DMS53 (cell line): ENCODE data around the gene KMT2C.
A peak's percentile ranks its signal among the peaks of the same experiment; 100 is the strongest.
"Not testable (repeated sequence)": the region's sequence is repeated elsewhere in the genome, so short reads cannot be mapped to it uniquely, and the experiment has no call there.

Experiments used
- DNase-seq: peaks from one replicate; lab custom pipeline; 2025; lab: John Stamatoyannopoulos, UW

KMT2C gene

DNA sequence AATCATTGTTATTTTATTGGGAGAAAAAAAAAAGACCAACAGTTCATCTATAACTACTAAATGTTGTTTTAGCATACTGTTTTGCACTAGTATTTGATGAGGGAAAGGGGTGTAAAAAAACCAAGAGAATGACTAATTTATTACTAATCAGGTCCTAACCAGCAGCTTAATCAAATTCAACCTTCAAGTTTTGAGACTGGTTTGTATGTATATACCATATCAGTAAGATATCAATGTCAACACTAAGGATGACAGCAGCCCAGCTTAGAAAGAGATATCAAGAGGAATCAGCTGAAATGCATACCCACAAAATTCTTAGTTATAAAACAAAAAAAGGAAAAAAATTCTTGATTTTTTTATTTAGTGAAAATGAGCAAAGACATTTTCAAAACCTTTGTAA, 122.6 kb downstream of the KMT2C start:
- no peak for DNase-seq

DNA sequence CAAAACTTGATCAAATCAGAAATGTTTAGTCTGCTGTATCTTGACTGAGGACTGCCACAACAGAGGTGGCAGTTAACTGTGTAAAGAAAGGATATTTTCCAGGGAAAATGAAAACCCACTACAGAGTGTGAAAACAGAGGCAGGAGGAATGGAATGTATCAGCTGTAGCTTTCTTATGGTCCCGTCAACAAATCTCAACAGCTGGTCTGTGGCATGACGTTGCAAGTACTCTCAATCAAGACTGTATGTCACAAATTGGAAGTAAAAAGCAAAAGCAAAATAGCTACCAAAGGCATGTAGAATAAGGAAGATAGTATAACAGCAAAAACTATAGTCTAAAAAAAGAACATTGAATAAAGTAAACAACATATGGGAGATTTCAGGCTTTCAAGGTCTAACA, 123.5 kb downstream of the KMT2C start:
- DNase-seq: no peak

DNA sequence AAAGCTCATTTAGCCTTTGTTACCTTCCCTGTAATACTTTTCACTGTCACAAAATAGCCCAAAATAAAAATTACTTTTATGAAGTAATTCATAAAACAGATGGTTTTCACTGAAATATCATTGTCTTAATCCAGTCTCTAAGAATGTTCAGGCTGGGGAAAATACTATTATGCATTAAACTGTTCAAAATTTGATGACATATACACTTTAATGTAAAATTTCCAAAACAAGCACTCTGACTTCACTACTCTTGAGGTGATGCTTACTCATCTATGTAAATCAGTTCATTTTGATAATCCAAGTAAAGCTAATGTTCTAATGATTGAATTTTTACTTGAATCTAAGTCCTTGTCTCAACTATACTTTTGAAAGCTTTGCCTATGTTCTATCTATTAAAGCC, 127.9 kb downstream of the KMT2C start:
- no peak for DNase-seq

DNA sequence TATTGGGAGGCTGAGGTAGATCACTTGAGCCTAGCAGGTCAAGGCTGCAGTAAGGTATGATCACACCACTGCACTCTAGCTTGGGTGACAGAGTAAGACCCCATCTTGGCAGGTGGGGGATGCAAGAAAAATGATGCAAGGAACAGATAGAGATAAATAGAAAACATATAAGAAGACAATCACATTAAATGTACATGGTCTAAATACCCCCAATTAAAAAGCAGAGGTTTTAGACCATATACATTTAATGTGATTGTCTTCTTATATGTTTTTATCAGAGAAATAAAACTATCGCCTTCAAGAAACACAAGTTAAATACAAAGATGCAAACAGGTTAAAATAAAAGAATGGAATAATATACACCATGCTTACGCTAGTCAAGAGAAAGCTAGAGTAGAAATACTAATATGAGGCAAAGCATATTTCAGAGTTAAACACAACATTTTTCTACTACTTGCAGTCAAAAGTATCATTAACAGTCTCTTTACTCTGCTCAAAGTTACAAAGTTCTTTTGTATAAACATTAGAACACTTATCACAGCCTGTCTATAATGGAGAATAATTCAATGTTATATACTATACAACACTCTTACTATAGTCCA, 136.2 kb downstream of the KMT2C start:
- DNase-seq: not testable (repeated sequence)

DNA sequence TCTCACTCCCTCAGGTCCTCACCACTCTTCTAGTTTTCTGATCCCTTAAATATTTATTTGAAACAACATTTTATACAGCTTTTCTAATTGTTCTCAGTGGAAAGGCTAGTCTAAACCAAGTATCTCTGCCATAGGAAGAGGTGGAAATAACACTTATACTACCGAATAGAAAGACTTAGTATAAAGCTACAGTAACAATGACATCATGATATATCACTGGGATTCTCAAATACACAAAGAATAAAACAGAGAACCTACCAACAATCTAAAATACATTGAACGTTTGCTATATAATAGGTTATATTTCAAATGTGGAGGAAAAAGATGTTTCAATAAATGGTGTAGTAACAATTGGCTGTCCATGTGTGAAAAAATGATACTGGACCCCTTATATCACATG, 142.9 kb downstream of the KMT2C start:
- DNase-seq: no peak

DNA sequence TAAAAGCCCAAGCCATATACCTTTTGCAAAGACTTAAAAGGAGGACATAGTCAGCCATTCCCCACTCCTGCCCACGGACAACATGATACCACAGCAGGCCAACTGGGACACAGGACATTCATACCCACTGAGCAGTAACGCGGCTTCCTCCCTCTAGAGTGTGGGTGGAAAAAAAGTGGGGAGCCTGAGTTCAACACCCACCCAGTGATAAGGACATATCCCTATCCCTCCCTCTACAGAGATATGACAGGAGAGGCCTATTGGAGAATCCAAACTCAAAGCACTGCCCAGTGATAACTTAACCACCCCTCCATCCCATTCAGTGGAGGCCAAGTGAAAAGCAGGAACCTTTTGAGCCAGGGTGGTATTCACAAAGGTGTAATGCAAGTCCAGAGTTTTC, 148.8 kb downstream of the KMT2C start:
- not testable (repeated sequence) for DNase-seq

DNA sequence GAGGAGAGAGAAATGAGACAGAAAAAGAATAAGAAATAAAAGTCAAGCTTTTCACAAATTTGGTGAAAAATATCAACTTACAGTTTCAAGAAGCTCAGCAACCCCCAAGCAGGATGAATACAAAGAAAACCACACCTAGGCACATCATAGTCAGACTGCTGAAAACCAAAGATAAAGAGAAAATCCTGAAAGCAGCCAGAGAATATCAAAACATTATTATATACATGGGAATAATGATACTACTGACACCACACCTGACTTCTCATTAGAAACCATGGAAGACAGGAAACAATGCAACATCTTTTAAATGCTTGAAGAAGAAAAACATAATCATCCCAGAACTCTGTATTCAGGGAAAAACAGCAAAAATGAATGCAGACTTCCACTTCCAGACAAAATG, 149.6 kb downstream of the KMT2C start:
- not testable (repeated sequence) for DNase-seq

DNA sequence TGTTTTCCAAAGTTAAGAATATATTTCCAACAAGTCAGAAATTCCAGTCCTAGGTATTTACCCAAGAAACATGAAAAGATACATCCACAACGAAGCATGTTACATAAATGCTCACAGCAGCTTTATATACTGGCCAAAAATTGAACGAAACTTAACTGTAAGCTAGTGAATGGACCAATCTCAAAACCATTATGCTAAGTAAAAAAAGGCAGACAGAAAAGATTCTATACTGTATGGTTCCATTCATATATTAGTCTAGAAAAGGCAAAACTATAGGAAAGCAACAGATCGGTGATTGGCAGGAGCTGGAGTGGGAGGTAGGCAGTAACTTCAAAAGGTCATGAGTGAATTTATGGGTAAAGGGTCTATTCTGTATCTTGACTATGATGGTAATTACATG, 150.8 kb downstream of the KMT2C start:
- DNase-seq: not testable (repeated sequence)

DNA sequence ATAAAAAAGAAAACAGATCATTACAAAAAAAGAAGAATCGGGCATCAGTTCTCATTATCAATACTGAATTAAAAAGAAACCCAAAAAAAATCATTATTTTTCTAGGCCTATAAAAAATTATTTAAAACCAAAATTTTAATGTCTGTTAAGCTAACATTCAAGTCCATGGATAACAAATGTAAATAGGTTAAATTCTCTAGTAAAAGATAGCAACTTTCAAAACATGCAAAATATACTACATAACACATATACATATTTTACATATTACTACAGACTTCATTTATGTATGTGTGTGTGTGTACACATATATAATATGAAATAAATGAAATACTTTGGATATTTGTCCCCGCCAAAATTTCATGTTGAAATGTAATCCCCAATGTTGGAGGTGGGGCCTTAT, 158.1 kb downstream of the KMT2C start:
- DNase-seq: not testable (repeated sequence)

DNA sequence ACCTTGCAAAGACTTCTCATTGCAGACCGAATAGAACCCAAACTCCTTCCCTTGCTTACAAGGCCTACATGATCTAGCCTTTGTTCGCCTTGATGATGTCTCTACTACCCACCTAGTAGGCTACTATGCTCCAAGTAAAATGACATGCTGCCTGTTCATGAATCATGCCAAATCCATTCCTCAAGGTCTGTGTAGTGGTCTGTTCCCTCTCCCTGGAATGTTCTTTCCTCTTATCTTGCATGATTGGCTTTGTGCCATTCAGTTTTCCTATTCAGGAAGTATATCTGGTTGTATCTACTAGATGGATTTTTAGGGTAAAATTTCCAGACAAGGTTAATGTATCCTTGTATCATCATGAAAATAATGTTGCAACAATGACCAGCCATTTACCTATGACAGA, 165.4 kb downstream of the KMT2C start:
- not testable (repeated sequence) for DNase-seq

DNA sequence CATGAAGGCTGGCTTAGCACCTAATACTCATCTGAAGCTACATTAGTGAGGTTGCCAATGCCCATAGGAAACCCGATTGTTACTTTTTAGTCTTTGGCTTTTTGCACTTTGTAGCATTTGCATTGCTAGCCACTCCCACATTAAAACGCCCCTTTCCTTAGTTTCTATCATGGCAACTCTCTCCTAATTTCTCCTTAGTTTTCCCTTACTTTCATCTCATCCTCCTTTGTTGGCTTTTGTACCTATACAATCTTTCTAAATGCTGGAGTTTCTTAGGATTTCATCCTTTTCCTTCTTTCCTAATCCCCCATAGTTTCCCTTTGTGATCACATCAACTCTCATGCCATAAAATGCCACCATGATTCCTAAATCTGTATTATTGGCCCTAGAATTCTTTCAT, 168.9 kb downstream of the KMT2C start:
- not testable (repeated sequence) for DNase-seq

DNA sequence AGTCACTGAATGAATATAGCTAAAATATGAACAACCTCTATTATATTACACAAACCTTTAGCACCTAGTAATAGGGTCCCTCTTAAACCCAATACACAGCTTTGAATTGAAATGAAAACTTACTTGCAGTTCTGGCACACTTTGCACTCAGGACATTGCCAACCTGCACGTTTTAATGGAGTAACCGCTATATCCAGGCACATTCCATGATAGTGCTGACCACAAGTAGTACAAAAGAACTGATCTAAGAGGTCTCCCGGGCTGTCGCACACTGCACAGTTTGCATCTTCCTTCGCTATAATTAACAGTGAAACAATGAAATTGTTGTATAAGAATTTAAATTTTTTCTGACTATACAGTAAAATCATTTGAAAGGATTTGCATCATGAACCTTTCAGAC, 170.9 kb downstream of the KMT2C start:
- not testable (repeated sequence) for DNase-seq

DNA sequence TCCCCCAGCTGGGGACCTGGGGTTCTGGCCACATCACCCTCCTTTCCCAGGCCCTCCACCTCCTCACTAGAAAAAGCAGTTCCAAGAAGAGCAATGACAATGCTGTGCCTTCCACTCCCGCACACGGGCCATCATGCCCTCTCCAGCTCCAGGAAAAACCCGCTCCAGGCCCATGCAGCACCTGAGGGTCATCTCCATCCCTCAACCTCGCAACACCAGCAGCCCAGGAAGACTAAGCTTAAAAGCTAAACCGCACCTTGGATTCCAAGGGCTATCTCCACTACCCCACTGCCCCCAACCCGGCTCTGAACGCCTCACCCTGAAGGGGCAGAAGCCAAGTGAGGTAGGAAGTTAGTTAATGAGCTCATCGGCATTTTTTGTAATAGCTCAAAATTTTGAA, 173.7 kb downstream of the KMT2C start:
- not testable (repeated sequence) for DNase-seq

DNA sequence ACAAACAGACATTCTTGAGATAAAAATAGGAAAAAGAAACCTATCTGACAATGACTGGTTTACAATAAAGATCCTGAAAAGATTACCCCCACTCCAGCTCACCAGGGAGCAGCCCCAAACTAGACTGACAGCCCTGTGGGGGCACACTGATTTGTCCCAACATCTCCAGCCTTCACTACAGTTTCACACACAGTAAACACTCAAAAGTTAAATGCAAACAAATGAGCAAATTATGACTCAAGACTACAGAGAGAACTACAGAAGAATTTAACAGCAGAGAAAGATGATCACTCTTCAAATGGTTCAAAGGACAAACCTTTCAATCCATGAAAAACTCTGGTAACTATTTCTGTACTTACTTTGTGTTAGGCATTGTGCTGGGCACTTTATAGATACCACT, 176.2 kb downstream of the KMT2C start:
- DNase-seq: peak; percentile 48

DNA sequence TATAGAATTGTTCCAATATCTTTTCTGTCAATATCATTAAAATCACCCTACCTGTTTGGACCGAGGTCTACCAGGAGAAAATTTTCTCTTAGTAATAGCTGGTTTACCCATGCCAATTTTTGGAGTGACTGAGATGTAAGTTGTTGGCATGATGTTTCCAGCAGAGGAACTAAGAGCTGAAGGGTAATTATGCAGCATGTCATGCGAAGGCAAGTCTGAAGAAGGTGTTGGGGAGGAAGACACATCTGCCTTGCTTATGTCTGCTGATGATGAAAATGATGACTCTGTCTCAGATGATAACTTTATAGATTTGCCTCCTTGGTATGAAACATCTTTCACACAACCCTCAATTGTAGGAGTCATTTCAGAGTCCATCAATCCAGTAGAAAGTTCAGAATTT, 188.0 kb downstream of the KMT2C start:
- not testable (repeated sequence) for DNase-seq

DNA sequence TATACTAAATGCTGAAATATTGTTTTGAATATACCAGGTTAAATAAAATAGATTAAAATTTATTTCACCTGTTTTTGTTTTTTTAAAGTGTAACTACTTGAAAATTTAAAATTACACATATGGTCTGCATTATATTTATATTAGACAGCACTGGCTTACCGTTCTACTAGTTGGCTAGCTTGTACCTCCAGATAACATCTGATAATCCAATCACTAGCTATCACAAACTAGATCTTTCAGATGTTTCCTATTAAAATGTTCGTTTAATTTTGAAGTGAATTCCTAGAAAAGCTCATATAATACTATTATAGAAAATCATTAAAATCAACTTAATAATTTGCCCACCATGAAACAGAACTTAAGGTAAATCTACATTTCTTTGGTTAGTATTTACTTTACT, 190.4 kb downstream of the KMT2C start:
- not testable (repeated sequence) for DNase-seq

DNA sequence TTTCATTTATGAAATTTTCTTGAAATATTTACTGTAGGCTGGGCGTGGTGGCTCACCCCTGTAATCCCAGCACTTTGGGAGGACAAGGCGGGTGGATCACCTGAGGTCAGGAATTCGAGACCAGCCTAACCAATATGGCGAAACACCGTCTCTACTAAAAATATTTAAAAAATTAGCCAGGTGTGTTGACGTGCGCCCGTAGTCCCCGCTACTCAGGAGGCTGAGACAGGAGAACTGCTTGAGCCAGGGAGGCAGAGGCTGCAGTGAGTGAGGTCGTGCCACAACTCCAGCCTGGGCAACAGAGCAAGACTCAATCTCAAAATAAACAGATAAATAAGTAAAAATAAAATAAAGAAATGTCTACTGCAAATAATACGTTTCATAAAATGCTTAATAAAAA, 192.3 kb downstream of the KMT2C start:
- not testable (repeated sequence) for DNase-seq

DNA sequence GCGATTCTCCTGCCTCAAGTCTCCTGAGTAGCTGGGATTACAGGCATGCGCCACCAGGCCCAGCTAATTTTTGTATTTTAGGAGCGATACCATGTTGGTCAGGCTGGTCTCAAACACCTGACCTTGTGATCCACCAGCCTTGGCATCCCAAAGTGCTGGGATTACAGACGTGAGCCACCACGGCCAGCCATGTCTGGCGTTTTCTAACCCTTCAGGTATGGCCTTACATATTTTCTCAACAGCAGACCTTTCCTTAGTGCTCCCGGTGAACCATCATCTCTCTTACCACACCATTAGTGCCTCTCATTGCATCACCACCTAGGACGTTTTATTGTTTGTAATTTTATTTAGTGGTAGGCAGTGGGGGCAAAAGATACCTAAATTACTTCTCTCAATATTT, 194.5 kb downstream of the KMT2C start:
- not testable (repeated sequence) for DNase-seq

DNA sequence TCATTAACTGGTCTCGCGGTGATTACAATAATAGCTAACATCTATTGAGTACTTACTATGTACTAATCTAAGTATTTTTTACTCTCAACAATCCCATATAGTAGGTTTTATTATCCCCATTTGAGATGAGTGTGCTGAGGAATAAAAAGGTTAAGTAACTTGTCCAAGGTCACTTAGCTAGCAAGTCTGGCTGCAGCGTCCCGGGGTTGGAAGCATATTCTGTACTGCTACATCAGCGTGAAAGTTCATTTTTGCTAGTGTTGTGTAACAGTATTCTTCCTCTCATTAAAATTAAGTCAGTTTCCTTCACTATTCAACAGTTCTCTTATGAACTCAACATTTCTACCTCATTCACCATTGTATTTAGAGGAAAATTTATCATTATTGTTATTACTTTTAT, 199.5 kb downstream of the KMT2C start:
- DNase-seq: not testable (repeated sequence)

DNA sequence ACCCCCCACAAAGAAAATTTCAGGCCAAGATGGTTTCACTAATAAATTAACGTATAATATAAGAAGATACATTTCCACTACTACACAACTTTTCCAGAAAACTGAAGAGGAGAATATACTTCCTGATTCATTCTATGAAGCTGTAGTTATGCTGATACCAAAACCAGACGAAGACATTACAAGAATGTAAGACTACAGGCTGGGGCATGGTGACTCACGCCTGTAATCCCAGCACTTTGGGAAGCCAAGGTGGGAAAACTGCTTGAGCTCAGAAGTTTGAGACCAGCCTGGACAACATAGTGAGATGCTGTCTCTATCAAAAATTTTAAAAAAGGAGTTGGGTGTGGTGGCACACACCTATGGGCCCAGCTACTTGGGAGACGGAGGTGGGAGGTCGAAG, 201.4 kb downstream of the KMT2C start:
- not testable (repeated sequence) for DNase-seq

DNA sequence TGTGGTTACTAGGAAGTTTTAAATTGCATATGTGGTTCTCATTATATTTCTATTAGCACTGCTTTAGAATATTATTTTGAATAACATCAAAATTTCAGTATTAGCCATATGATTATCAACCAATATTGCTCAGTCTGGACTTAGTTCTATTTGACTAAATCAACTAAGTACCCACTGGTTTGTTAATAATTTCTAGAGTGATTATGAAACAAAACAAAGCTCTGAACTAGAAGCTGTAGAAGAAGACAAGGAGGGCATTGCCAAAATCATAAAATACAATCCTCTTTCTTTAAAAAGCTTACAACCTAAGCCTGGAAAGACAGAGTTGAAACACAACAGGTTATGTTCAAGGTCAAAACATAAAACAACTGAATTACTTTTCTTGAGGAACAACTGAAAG, 204.7 kb downstream of the KMT2C start:
- no peak for DNase-seq

DNA sequence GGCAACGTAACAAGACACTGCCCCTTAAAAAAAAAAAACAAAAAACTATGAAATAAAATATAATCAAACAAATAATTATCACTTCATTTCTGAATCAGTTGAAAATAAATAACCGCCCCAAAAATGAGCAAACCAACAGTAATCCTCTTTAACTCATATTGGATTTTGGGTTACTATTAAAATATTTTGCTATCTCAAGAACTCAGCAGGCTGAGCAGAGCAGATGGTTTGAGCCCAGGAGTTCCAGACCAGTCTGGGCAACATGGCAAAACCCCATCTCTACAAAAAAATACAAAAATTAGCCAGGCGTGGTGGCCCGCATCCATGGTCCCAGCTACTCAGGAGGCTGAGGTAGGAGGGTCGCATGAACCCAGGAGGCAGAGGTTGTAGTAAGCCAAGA, 216.2 kb downstream of the KMT2C start:
- DNase-seq: not testable (repeated sequence)

DNA sequence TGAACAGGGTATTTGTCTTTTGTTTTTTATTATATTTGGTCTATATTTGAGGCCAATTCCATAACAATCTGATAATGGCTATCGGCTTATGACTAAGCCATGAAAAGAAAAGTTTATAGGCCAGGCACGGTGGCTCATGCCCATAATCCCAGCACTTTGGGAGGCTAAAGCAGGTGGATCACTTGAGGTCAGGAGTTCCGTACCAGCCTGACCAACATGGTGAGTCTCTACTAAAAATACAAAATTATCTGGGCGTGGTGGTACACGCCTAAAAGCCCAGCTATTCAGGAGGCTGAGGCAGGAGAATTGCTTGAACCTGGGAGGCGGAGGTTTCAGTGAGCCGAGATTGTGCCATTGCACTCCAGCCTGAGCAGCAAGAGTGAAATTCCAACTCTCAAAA, 227.0 kb downstream of the KMT2C start:
- DNase-seq: not testable (repeated sequence)

DNA sequence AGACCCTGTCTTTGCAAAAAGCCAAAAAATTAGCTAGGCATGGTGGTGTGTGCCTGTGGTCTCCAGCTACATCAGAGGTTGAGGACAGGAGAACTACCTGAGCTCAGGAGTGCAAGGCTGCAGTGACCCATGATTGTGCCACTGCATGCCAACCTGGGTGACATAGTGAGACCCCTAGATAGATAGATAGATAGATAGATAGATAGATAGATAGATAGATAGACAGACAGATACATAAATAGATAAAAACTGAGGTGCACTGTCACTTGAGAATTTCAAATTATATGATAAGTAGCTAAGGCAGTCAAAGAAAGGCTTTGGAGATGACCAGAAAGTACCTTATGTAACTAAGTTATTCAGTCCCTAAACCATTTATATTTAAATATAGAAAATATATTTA, 231.4 kb downstream of the KMT2C start:
- DNase-seq: not testable (repeated sequence)

DNA sequence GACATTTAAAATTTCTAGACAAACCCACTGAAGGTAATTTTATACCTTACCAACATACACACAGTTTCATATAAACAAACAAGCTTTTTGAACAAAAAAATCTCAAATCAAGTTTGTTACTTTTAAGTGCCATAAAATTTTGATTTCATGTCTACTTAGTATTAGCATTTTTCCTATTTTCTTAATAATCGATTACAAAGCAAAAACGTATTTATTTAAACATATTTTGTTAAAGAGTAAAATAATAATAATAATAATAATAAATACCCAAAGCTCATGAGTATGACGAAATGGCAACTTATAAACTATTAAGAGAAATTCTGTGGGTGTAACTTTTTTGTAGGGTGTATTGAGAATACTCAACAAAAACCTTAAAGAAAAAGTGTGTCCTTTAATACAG, 232.7 kb downstream of the KMT2C start:
- no peak for DNase-seq
